Activated CD4-positive, CD25-positive, alpha-beta regulatory T cell (primary cell): ENCODE measurements around the gene EML6.
"Not testable (repeated sequence)": the region's sequence is repeated elsewhere in the genome, so short reads cannot be mapped to it uniquely, and the experiment has no call there.

Experiments used
- DNase-seq, 4 experiments: peaks; one replicate each; lab custom pipeline; 2025; lab: John Stamatoyannopoulos, UW

Gene EML6

GRCh38 chr2:54967269-54967668, 243.8 kb downstream of the EML6 start:
- no peak for DNase-seq

- no peak for DNase-seq
These were observed 244.4 kb downstream of the EML6 start for GRCh38 chr2:54967759-54968365.

GRCh38 chr2:54968561-54969218, 245.2 kb downstream of the EML6 start:
- no peak for DNase-seq

GRCh38 chr2:54969295-54969939, 246.0 kb downstream of the EML6 start:
- no peak for DNase-seq

- no peak for DNase-seq
These were observed 246.5 kb downstream of the EML6 start for GRCh38 chr2:54969940-54970338.

DNA sequence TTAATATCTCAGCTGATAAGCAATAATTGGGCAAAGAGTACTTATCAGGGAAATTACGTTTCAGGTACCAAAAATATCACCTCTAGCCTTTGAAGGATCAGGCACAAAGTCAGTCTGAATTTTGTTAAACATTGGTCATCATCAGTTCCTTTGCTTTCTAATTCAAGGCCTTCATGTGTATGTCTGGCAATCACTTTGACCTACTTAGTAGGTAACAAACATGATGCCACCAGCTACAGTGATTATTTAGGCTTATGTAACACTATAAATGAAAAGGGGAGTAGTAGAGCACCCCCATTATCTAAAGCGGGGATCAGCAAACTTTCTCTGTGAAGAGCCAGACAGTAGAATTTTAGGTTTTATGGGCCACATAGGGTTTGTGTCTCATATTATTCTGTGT, 251.7 kb downstream of the EML6 start:
- no peak for DNase-seq

DNA sequence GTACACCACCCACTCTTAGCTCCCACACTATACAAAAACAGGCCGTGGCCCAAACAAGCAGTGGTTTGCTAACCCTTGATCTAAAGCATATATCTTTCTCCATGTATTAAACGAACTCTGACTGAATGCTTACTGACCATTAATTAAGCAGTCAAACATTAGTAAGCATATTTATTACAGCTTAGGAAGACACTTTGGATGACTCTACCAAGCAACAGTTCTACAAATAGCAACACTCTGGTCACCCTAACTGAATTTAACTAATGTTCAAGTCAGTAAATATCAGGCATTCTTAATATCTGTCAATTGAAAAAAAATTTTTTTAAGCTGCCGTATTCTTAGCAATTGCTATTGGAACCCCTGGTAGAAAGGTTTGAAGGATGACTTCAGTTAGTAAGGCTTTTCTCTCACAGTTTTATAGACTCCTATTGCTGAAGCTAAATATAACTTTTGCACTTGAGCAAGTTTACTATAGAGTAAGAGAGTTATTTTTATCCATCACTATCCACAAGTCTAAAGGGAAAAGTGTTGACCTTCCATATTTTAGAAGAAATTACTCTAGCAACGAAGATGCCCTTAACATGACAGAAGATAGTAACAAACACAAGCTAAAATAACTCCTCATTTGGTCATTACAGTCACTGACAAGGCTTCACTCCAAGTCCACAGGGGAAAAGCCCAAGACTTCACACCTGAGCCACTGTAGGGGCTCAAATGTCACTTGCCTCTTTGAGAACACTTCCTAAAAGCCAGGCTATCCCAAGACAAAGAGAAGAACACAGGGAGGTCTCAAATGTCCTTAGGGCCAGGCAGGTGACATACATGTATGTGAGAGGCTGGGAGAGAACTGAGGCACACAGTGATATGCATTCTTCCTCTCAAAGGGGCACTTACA, 252.4 kb downstream of the EML6 start:
- DNase-seq, result no peak

DNA sequence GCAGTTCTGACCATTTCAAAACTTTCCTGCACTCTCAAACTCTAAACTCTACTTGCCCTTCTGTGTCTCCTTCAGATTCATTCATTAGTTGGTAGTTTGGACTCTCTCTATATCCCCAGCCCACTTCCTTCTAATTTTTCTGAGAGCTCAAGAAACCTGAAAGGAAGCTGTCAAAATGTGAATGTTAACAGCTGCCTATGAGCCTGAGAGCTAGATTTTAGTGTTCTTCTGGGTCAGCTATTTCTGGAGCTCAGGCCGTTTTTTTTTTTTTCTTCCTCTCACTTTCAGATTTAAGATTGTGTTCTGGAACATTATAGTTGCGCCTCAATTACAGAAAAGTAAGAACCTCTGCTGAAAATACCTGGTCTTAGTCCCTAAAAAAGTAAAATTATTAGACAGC, 253.7 kb downstream of the EML6 start:
- no peak for DNase-seq

GRCh38 chr2:54979321-54980044, 256.0 kb downstream of the EML6 start:
- no peak for DNase-seq

DNA sequence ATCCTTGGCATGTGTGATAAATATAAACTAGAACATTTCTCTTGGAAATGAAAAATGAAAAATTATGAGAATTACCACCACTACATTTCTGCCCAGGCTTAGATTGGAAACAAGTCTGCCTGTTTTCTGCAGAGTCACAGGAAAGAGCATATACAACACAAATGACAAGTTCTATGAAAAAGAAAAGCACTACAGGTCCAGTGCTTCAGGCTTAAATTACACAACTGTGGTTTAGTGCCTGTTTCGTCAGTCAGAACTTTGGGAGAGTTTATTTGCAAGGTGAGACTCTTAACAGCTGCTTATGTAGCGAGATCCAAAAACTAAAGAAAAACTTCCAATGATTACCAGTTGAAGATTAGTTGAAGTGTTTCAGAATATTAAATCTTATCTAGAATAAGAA, 257.9 kb downstream of the EML6 start:
- DNase-seq, result no peak

DNA sequence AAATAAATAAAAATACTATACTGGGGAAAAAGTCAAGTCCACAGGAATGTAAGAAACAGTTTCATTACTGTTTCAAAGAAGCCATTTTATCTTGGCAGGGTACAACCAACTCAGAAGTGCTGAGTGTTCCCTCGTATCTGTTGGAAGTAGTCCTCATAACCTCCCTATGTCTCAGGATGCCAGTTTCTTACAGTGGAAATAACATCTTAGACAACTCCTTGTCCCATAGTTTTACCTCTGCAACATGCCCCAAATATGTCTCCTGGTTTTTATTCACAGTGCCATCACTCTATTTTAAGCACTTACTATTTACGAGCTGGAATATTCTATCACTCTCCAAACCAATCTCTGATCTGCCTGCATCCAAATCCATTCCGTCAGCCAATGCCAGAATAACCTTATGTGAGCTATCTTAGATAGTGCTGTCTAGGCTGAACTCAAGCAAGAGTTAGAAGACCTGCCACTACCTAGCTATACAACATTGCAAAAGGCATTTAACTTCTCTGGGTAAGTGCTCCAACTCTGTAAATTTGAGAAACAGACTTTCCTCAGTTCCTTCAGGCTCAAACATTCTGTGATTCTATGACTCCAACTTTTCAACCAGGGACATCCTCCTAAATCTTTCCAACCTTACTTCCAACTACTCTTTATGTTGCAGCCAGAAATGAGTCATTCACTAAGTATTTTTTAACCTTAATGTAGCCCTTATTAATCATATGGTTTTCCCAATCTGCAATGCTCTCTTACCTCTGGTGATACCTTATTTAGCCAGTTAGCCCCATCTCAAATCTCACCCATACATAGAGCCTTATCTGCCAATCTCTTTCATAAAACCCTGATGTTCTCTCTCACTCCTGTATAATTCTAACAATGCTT, 260.1 kb downstream of the EML6 start:
- no peak for DNase-seq

DNA sequence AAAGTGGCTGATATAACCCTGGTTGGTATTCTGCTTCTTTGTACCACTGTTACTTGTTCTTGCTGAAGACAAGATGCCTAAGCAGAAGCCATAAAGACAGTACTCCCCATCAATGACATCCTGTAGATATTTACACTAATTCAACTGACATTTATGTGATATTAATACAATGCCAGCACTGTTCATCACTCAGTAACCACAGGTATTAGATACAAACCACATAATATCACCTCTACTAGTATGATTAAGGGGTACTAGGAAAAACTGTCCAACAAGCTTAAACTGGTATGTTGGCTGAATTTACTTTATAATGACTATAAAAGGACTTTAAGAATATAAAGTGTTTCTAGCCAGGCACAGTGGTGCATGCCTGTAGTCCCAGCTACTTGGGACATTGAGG, 261.0 kb downstream of the EML6 start:
- DNase-seq, result no peak

DNA sequence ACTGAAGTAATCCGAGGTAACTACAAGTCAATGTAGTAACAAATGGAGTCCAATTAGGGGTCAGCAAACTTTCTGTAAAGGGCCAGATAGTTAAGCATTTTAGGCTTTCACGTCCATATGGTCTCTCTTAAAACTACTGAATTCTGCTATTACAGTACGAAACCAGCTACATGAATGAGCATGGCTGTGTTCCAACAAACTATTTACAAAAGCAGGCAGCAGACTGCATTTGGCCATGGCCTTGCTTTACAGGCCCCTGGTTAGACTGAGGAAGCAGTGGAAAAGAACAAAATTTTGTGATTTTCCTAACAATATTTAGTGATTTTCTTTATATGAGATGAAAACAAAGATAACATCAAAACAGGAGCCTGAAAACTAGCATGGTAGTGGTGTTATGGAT, 262.8 kb downstream of the EML6 start:
- DNase-seq, result no peak

GRCh38 chr2:54988612-54989011, 265.1 kb downstream of the EML6 start:
- no peak for DNase-seq

DNA sequence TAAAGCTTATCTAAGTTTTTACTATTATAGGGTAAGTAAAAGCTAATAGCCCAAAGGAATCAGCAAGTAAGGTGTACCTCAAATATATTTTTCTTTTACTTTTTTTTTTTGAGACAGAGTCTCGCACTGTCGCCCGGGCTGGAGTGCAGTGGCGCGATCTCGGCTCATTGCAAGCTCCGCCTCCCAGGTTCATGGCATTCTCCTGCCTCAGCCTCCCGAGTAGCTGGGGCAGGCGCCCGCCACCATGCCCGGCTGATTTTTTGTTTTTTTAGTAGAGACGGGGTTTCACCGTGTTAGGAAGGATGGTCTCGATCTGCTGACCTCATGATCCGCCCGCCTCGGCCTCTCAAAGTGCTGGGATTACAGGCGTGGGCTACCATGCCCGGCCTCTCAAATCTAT, 267.2 kb downstream of the EML6 start:
- DNase-seq, result not testable (repeated sequence)

- no peak for DNase-seq
These were observed 272.1 kb downstream of the EML6 start for GRCh38 chr2:54995553-54995952.

DNA sequence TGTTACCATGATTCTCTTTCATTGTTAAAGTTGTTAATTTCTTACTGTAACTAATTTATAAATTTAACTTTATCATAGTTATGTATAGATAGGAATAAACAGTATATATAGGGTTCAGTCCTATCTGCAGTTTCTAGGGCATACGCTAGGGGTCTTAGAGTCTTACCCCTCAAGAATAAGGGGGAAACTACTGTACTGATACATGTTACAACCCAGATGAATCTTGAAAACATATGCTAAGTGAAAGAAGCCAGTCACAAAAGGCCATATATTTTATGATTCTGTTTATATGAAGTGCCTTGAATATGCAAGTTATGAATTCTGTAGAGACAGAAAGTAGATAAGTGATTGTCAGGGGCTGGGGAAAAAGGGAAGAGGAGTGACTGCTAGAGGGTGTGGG, 274.4 kb downstream of the EML6 start:
- DNase-seq, result no peak

GRCh38 chr2:54999182-54999581, 275.7 kb downstream of the EML6 start:
- DNase-seq, result no peak

DNA sequence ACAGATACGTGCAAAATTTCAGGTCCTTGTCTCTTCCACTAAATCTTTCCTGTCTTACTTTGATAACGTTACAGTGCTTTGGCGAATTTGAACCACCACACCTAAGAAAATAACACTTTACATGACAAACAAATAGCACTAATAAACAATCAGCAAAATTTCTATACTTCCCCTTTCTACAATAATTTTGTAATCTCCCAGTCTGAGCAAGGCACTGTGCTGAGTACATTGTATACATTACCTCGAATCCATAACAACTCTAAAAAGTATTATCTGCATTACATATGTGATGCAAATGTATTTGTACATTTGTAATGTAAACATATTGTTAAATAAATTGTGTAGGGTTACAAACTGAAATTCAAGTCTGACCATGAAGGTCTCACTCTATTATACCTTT, 276.9 kb downstream of the EML6 start:
- DNase-seq, result no peak

DNA sequence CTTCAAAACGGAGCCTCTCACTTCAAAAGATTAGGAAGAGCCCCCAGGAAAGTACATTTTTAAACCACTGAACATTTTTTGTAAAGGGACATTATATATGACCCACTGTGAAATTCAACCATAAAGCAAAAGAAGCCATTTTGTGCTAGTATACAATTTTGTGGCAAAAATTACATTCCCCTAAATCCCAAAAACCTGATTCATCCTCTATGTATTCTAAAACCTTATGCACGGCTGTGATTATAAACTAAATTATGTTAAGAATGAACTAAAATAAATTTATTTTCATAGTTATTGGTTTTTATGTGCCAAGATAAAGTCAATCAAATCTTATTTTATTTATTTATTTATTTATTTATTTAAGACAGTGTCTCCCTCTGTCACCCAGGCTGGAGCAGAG, 278.3 kb downstream of the EML6 start:
- no peak for DNase-seq
